Skeletal muscle tissue (tissue), 4 donors: Measurements from ENCODE around the gene TSPAN11. TPM values are rescaled to one million over a fixed set of nuclear protein-coding genes. Genes with fewer than 3 reads are reported as not detected.

Experiments used
- H3K27ac ChIP-seq: one replicate; pipeline ENCODE4 v1.7.0; 2013; ENCODE audit warnings: mild to moderate bottlenecking, low read depth, low read length, inconsistent platforms
- H3K27me3 ChIP-seq, 3 donors: one replicate each; pipeline ENCODE4 v1.7.0; 2013; ENCODE audit warnings: low read length in 3 of 3; ENCODE audit not compliant: control insufficient read depth in 3 of 3, insufficient read depth in 3 of 3
- H3K36me3 ChIP-seq, 3 donors: one replicate each; pipeline ENCODE4 v1.7.0; 2013; ENCODE audit warnings: low read length in 3 of 3; ENCODE audit not compliant: control insufficient read depth in 3 of 3, insufficient read depth in 3 of 3
- H3K4me1 ChIP-seq, 3 donors: one replicate each; pipeline ENCODE4 v1.7.0; 2013; ENCODE audit warnings: low read length in 3 of 3, mild to moderate bottlenecking in 3 of 3; ENCODE audit not compliant: control insufficient read depth in 3 of 3, insufficient read depth in 3 of 3
- H3K4me3 ChIP-seq, 3 donors: one replicate each; pipeline ENCODE4 v1.7.0; 2013; ENCODE audit warnings: low read length in 3 of 3
- H3K9ac ChIP-seq, 3 donors: one replicate each; pipeline ENCODE4 v1.7.0; 2013; ENCODE audit warnings: low read length in 3 of 3, mild to moderate bottlenecking in 3 of 3, moderate library complexity in 2 of 3, low read depth in 1 of 3
- H3K9me3 ChIP-seq, 3 donors: one replicate each; pipeline ENCODE4 v1.7.0; 2013; ENCODE audit warnings: low read length in 3 of 3; ENCODE audit not compliant: control insufficient read depth in 3 of 3
- total RNA-seq: library from RNA; depleted of rRNA; stranded (reverse); fragments of >200 nt; gene quantifications from one replicate; pipeline ENCODE4 v1.2.3, GENCODE V29; 2014
- donor health status: Osteomylitis.

The TSPAN11 gene
- total RNA-seq, 1 donor from 2014 or later: 7.3 TPM

DNA sequence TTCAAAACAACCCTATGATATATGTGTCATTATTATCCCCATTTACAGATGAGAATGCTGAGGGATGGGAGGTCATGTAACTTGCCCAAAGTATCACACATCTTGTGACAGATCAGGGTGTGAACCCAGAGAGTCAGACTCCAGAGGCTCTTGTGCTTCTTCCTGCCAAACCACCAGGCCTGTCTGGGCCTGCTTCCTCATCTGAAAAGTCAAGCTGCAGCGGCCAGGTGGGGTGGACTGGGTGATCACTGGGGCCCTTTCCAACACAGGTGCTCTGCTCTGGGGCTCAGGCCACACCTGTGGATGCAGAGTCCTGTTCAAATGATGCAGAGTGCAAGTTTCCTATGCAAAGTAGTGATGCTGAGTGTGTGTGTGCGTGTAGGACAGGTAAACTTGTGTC, 26.7 kb downstream of the TSPAN11 start:
- Histone ChIP-seq H3K9ac (no peak overlapping the region), H3K9me3 (no peaks in the 10 kb centered on the region), H3K4me1 (no peaks in the 10 kb centered on the region), H3K36me3 (no peaks in the 10 kb centered on the region), H3K4me3 (no peak overlapping the region), H3K27me3 (no peaks in the 10 kb centered on the region), H3K27ac (no peak overlapping the region)

DNA sequence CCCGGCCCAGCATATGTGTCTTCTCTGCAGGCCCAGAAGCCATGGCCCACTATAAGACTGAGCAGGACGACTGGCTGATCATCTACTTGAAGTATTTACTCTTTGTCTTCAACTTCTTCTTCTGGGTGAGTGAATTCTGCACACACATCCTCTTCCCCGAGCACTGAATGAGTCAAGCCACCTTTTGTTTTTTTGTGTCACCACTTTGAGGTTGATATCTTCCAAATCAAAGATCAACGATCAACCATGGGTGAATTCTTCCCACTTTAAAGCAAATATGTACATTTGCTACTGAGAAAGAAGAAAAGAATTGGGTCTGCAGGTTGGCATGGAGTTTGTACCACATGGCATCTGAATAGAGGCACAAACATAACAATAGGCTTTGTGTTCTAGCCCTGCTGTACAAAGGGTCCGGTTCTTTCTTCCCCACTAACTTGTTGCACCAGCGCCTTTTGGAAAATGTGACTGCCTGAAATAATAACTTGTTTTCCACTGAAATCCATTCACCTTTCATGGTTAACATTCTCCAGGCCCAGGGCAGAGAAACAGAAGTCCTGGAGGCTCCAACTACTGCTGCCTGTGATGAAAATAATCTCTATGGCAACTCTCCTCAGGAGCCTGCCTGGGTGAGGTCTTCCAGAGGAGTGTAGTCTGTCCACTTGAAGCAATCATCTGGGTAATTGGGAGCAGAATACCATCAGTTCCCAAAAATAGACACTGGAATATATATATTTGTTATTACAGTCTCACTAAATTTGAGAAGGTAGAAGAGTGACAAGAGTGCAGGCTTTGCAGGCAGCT, 27.6 kb downstream of the TSPAN11 start:
- H3K27ac ChIP-seq: no peak overlapping the region
- H3K9me3 ChIP-seq: no peaks in the 10 kb centered on the region
- no peaks in the 10 kb centered on the region for H3K27me3 ChIP-seq
- H3K4me1 ChIP-seq: no peaks in the 10 kb centered on the region
- H3K4me3 ChIP-seq: no peak overlapping the region
- H3K36me3 ChIP-seq: no peaks in the 10 kb centered on the region
- H3K9ac ChIP-seq: no peak overlapping the region

DNA sequence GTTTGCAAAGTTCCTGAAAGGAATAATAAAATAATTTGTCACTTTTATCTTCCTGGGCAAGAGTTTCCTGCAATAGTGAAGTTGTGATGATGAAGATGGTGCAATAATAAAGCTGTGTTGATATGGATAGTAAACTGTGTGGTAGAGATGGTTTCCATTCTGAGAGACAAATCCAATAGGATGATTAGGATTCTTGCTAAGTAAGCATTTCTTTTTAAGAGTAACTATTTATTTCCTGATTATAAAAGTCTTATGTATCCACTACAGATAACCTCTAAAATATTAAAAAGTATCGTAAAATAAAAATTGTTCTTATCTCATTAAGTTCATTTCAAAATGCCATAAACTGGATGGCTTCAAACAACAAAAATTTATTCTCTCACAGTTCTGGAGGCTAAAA, 28.7 kb downstream of the TSPAN11 start:
- Histone ChIP-seq H3K36me3 (no peaks in the 10 kb centered on the region), H3K4me1 (no peaks in the 10 kb centered on the region), H3K9ac (no peak overlapping the region), H3K4me3 (no peak overlapping the region), H3K27ac (no peak overlapping the region), H3K9me3 (no peaks in the 10 kb centered on the region), H3K27me3 (no peaks in the 10 kb centered on the region)

DNA sequence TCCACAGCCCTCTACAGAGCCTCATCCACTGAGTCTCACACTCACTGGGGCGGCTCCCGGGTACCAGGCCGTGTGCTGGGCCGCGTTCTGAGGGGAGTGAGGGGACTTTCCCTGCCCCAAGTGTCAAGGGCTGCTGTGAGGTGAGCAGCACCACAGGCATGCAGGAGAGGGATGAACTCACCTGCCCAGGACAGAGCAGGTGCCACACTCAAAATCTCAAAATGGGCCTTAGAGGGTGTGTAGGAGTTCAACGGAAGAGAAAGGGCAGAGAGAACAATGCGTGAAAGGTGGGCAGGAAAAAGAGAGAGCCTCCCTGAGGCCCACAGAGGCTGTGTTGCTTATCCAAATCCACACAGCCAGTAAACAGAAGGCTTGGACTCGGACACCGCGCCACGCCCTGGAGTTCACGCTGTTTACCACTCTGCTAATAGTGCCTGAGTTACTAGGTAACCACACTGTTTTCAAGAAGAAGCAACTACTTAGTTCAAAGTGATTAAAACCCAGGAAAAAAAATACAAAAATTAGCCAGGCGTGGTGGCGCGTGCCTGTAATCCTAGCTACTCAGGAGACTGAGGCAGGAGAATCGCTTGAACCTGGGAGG, 32.7 kb downstream of the TSPAN11 start:
- no peak overlapping the region for H3K9ac ChIP-seq
- no peak overlapping the region for H3K27ac ChIP-seq
- no peaks in the 10 kb centered on the region for H3K9me3 ChIP-seq
- no peaks in the 10 kb centered on the region for H3K27me3 ChIP-seq
- no peaks in the 10 kb centered on the region for H3K36me3 ChIP-seq
- H3K4me1 ChIP-seq: no peaks in the 10 kb centered on the region
- H3K4me3 ChIP-seq: no peak overlapping the region

DNA sequence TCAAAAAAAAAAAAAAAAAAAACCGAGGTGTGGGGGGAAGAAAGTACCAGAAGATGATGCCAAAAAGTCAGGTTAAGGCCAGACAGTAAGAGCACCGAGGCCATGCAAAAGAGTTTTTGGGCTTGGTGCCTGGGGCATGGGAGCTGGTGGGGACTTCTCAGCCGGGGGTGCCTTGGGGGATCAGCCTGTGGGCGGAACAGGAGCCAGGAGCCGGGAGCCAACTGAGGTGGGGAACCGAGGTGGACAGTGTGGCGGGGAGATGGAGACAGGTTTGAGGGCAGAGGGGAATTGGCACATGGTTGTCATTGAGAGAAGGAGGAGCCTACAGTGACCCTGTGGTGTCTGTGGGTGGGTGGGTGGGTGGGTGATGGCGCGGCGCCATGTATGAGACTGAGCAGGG, 33.2 kb downstream of the TSPAN11 start:
- no peaks in the 10 kb centered on the region for H3K4me1 ChIP-seq
- H3K9me3 ChIP-seq: no peaks in the 10 kb centered on the region
- H3K36me3 ChIP-seq: no peaks in the 10 kb centered on the region
- H3K27me3 ChIP-seq: no peaks in the 10 kb centered on the region
- no peak overlapping the region for H3K9ac ChIP-seq
- no peak overlapping the region for H3K27ac ChIP-seq
- H3K4me3 ChIP-seq: no peak overlapping the region

DNA sequence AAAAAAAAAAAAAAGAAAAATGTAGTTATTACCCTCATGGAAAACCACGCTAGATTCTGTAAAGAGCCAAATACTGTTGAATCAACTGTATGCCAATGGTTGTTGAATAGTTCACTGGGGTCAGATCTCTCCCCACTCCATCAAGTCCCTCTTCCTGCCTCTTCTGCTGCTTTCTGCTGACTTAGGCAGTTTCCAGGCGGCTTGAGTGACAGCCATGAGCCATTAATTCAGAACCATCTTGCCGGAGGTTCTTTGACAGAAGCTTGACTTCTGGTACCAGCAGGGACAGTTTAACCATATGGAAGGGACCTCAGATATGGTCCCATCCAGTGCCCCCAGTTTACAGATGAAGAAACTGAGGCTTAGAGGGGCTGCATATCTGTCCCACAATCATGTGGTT, 34.5 kb downstream of the TSPAN11 start:
- no peak overlapping the region for H3K4me3 ChIP-seq
- no peak overlapping the region for H3K9ac ChIP-seq
- no peaks in the 10 kb centered on the region for H3K4me1 ChIP-seq
- no peaks in the 10 kb centered on the region for H3K9me3 ChIP-seq
- H3K27me3 ChIP-seq: peaks cover 0 to 3% (median 0%) of the 10 kb centered on the region in 3 donors
- H3K27ac ChIP-seq: no peak overlapping the region
- no peaks in the 10 kb centered on the region for H3K36me3 ChIP-seq

DNA sequence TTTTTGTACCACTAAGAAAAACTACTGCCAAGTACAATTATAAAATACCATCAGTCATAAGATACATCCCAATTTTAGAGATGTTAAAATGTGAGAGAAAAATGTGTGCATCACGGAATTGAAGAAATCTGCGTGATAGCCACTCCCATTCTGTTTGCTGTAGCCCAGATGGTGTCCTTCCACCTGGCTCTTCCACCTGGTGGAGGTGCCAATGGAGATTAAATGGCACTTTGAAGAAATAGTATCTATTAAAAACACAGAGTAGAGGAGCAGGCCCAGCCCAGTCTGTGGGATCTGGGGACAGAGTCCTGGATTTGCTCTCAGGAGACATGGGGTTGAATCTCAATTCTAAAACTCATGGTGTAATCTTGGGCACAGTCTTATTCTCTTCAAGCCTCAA, 35.5 kb downstream of the TSPAN11 start:
- Histone ChIP-seq H3K27me3 (peaks cover 0 to 3% (median 0%) of the 10 kb centered on the region in 3 donors), H3K4me3 (no peak overlapping the region), H3K36me3 (no peaks in the 10 kb centered on the region), H3K9me3 (no peaks in the 10 kb centered on the region), H3K27ac (no peak overlapping the region), H3K9ac (no peak overlapping the region), H3K4me1 (no peaks in the 10 kb centered on the region)

DNA sequence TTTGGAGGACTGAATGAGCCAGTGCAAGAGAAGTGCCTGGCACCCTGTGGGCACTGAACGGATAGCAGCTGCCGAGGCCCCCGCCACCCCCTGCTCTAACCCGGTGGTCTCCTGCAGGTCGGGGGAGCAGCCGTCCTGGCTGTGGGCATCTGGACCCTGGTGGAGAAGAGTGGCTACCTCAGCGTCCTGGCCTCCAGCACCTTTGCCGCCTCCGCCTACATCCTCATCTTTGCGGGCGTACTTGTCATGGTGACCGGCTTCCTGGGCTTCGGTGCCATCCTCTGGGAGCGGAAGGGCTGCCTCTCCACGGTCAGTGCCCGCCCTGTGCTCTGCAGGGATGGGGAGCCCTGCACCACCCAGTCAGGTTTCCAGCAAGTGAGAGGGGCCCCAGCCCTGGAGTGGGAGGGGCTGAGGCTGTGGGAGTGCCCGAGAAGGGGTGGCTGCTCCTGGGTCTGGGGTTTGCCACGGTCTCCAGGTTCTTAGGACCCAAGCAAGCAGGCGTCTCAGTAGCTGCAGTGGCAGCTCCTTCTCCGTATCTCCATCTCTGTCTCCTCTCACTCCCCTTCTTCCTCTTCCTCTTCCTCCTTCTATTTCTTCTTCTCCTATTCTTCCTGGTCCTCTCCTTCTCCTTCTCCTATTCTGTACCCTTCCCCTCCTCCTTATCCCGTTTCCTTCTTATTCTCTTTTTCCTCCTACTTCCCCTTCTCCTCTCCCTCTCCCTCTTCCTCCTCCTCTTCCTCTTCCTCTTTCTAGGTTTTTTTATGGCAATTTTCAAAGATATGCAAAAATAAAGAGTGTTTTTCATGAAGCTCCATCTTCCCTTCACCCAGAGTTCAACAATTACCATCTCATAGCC, 37.4 kb downstream of the TSPAN11 start:
- Histone ChIP-seq H3K4me1 (peaks cover 0 to 8% (median 0%) of the 10 kb centered on the region in 3 donors), H3K9ac (no peak overlapping the region), H3K36me3 (no peaks in the 10 kb centered on the region), H3K27me3 (peaks cover 0 to 3% (median 0%) of the 10 kb centered on the region in 3 donors), H3K9me3 (no peaks in the 10 kb centered on the region), H3K4me3 (no peak overlapping the region), H3K27ac (no peak overlapping the region)

DNA sequence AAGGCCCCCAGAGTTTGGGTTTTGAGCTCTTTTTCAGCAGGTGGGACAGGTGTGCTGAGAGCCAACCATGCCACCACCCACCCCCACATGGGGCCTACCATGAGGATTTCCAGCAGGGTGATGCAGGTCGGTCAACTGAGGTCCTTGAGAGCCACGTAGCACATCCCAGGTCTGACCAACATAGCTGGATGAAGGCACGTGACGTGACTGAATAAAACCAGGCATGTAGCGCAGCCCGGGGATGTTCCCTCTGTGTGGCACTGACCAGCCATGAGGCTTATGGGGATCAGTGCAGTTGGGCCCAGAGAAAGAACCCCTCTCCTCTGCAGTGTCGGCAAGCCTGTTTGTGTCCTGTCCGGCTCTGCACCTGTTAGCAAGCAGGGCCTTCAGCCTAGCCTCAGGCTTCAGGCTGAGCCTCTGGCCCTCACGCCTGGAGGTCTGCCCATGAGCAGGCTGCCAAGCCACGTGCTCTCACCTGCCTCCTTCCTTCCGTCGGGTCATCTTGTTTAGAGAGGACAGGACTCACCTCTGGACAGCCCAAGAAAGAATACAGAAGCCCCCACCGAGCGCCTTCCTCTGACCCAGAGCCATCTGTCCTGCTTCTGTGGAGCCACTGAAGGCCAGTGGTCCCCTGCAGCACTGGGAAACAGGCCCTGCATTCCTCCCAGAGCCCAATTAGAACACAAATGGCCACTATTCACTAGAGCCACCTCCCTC, 38.5 kb downstream of the TSPAN11 start:
- H3K27ac ChIP-seq: no peak overlapping the region
- no peak overlapping the region for H3K9ac ChIP-seq
- H3K4me1 ChIP-seq: peaks cover 4 to 12% (median 5%) of the 10 kb centered on the region in 3 donors
- no peak overlapping the region for H3K4me3 ChIP-seq
- no peaks in the 10 kb centered on the region for H3K36me3 ChIP-seq
- H3K27me3 ChIP-seq: peaks cover 0 to 3% (median 2%) of the 10 kb centered on the region in 3 donors
- no peaks in the 10 kb centered on the region for H3K9me3 ChIP-seq
